Measurements from ENCODE around the gene PPP2R3C. TPM values are rescaled to one million over a fixed set of nuclear protein-coding genes. Genes with fewer than 3 reads are reported as not detected.

The PPP2R3C gene
- total and polyA plus RNA-seq, 2 of the 13 experiments (the other 11 are each of a cell fraction or from before 2014, with no cell fraction given), result 63.4 to 102 TPM

- TF ChIP-seq ZNF276 (CRISPR knock-in tag; IDR thresholded peaks at IDR 0.05; ENCODE audit: low read depth) (no peak), ZNF225 (CRISPR knock-in tag; IDR thresholded peaks at IDR 0.05) (peak; percentile 45; the same call in 1 of the 2 replicates), CREB3 (CRISPR knock-in tag; IDR thresholded peaks at IDR 0.05) (no peak; the same call in 1 of the 2 replicates), MXD3 (CRISPR knock-in tag; IDR thresholded peaks at IDR 0.05) (no peak), ZBTB37 (CRISPR knock-in tag; IDR thresholded peaks at IDR 0.05) (no peak), PAX8 (CRISPR knock-in tag; IDR thresholded peaks at IDR 0.05; ENCODE audit: borderline replicate concordance) (no peak), ZNF704 (CRISPR knock-in tag; IDR thresholded peaks at IDR 0.05; ENCODE audit: borderline replicate concordance) (no peak), DBP (CRISPR knock-in tag; IDR thresholded peaks at IDR 0.05; ENCODE audit: not compliant biosample characterization) (no peak), MIER2 (CRISPR knock-in tag; IDR thresholded peaks at IDR 0.05) (no peak), HNRNPUL1 (IDR thresholded peaks at IDR 0.05; ENCODE audit: low read depth, low read length) (no peak), ARNT2 (CRISPR knock-in tag; IDR thresholded peaks at IDR 0.05; ENCODE audit: low read depth) (no peak), ASH2L (IDR thresholded peaks at IDR 0.05; ENCODE audit: insufficient read length, low read depth, low read length) (no peak), BHLHE40 (IDR thresholded peaks at IDR 0.05; ENCODE audit: low read length) (no peak), HNF4A (CRISPR knock-in tag; IDR thresholded peaks at IDR 0.05) (no peak), ZNF441 (CRISPR knock-in tag; IDR thresholded peaks at IDR 0.05; ENCODE audit: borderline replicate concordance) (no peak), ZNF232 (CRISPR knock-in tag; IDR thresholded peaks at IDR 0.05; ENCODE audit: borderline replicate concordance) (no peak), ZSCAN21 (CRISPR knock-in tag; IDR thresholded peaks at IDR 0.05; ENCODE audit: borderline replicate concordance) (no peak), FOXP1 (IDR thresholded peaks at IDR 0.05) (no peak), FOXP1 (CRISPR knock-in tag; IDR thresholded peaks at IDR 0.05) (no peak), CTCF (CRISPR knock-in tag; IDR thresholded peaks at IDR 0.05) (no peak)
Measured at GRCh38 chr14:35121026-35121886, 534 bp downstream of the PPP2R3C start (continued).
